Peyer's patch (tissue), 4 donors: ENCODE results near the gene PMVK. TPM values are rescaled to one million over a fixed set of nuclear protein-coding genes. Genes with fewer than 3 reads are reported as not detected.

Source experiments
- DNase-seq, 3 donors: peaks; one replicate each; pipeline ENCODE4 v3.0.0-alpha.2; 2017 to 2019
- H3K27ac ChIP-seq, 4 donors: fragments of 200-600 bp; sonication (generic); one replicate each; pipeline ENCODE4 v1.5.1; 2016 to 2019
- H3K27me3 ChIP-seq, 2 donors: fragments of 200-600 bp; sonication (generic); one replicate each; pipeline ENCODE4 v1.5.1; 2019
- H3K36me3 ChIP-seq, 3 donors: fragments of 200-600 bp; sonication (generic); one replicate each; pipeline ENCODE4 v1.5.1; 2016 to 2019
- H3K4me1 ChIP-seq, 4 donors: fragments of 200-600 bp; sonication (generic); one replicate each; pipeline ENCODE4 v1.5.1; 2016 to 2019
- H3K4me3 ChIP-seq, 4 donors: fragments of 200-600 bp; sonication (generic); 1 replicate in 3 of 4; 2 replicates in 1 of 4; pipeline ENCODE4 v1.5.1; 2016 to 2019; ENCODE audit warnings: mild to moderate bottlenecking in 1 of 4
- H3K9me3 ChIP-seq, 4 donors: fragments of 200-600 bp; sonication (generic); one replicate each; pipeline ENCODE4 v1.5.1; 2016 to 2019; ENCODE audit warnings: mild to moderate bottlenecking in 1 of 4
- POLR2A ChIP-seq, 2 donors: fragments of 450-650 bp; IDR thresholded peaks; one replicate each; pipeline ENCODE4 v1.5.1; 2017; ENCODE audit warnings: antibody characterized with exemption in 2 of 2, mild to moderate bottlenecking in 2 of 2, moderate library complexity in 2 of 2
- total RNA-seq, 4 donors: library from RNA; depleted of rRNA; stranded (reverse); fragments of >200 nt; gene quantifications; one replicate each; pipeline ENCODE4 v1.1.0, GENCODE V29; 2016
- TF ChIP-seq, protein P1 (sequence below), 6 experiments: fragments of 450-650 bp in 4 of 6; fragments of 200-600 bp in 2 of 6; sonication (generic) in 1 of 6; IDR thresholded peaks; one replicate each; pipeline ENCODE4 v1.5.1; 2017 to 2019; ENCODE audit warnings: antibody characterized with exemption in 6 of 6, mild to moderate bottlenecking in 3 of 6, moderate library complexity in 1 of 6

PMVK gene
- total RNA-seq, 4 donors from 2014 or later = 5.0 to 20.1 (median 19.2) TPM

DNA sequence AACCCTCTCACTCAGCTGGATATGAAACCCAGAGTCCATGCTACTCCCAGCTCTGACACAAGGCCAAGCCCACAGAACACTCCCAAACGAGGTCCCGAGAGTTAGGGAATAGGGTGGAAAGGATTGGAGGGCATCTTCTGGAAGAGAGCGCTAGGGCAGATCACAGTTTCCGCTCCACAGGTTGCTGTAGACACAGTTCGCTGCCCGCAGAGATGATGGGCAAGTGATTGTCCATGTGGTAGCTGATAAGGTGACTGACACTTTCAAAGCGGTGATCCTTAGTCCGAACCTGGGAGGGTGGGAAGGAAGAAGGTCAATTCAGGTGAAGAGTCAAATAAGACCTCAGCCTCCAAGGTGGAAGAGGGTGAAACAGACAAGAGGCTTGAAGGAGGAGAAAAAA is 27.1 kb upstream of the PMVK start:
- TF ChIP-seq, protein P1, sequence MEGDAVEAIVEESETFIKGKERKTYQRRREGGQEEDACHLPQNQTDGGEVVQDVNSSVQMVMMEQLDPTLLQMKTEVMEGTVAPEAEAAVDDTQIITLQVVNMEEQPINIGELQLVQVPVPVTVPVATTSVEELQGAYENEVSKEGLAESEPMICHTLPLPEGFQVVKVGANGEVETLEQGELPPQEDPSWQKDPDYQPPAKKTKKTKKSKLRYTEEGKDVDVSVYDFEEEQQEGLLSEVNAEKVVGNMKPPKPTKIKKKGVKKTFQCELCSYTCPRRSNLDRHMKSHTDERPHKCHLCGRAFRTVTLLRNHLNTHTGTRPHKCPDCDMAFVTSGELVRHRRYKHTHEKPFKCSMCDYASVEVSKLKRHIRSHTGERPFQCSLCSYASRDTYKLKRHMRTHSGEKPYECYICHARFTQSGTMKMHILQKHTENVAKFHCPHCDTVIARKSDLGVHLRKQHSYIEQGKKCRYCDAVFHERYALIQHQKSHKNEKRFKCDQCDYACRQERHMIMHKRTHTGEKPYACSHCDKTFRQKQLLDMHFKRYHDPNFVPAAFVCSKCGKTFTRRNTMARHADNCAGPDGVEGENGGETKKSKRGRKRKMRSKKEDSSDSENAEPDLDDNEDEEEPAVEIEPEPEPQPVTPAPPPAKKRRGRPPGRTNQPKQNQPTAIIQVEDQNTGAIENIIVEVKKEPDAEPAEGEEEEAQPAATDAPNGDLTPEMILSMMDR (IDR thresholded peaks at IDR 0.05) = no peak
- TF ChIP-seq POLR2A (IDR thresholded peaks at IDR 0.05) = no peak
- Histone ChIP-seq H3K4me1 (peaks cover 0 to 20% (median 6%) of the 10 kb centered on the region in 4 donors), H3K27me3 (no peaks in the 10 kb centered on the region), H3K27ac (peak overlapping the region in 1 of 4 donors; percentile 98), H3K36me3 (peaks cover 0 to 70% (median 0%) of the 10 kb centered on the region in 3 donors), H3K4me3 (no peak overlapping the region), H3K9me3 (no peaks in the 10 kb centered on the region)
- no peak for DNase-seq

DNA sequence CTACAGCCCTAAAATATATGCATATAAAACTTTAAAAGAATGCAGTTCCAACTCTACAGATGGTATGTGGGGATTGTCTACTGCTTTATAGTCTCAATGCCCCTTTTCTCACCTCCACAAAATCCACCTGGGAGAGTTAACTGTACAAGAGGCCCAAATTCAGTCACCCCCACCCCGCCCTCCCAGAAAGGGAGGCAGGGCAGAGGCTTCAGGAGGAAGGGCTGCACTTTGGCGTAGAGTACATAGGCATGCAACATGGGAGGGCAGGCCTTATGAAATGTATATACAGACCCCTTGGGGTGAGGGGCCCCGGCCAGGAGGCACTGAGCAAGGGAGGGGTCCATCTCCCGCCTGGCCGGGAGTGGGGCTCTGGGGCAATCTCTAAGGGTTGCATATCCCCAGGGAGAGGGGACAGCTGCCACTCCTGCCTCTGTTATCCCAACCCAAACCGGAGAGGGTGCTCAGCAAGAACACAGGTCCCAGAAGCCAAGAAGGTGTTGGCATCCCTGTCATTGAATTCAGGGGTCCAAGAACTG is 26.3 kb upstream of the PMVK start:
- peaks cover 0 to 64% (median 0%) of the 10 kb centered on the region in 3 donors for H3K36me3 ChIP-seq
- H3K4me3 ChIP-seq = peak overlapping the region in 2 of 4 donors; percentile 75 to 90
- peak overlapping the region; percentile 93 to 98 (median 98) for H3K27ac ChIP-seq
- DNase-seq = no peak
- H3K9me3 ChIP-seq = no peaks in the 10 kb centered on the region
- H3K27me3 ChIP-seq = no peaks in the 10 kb centered on the region
- TF ChIP-seq POLR2A (IDR thresholded peaks at IDR 0.05) = no peak
- TF ChIP-seq, protein P1 (IDR thresholded peaks at IDR 0.05) = no peak
- H3K4me1 ChIP-seq = peaks cover 0 to 20% (median 6%) of the 10 kb centered on the region in 4 donors

DNA sequence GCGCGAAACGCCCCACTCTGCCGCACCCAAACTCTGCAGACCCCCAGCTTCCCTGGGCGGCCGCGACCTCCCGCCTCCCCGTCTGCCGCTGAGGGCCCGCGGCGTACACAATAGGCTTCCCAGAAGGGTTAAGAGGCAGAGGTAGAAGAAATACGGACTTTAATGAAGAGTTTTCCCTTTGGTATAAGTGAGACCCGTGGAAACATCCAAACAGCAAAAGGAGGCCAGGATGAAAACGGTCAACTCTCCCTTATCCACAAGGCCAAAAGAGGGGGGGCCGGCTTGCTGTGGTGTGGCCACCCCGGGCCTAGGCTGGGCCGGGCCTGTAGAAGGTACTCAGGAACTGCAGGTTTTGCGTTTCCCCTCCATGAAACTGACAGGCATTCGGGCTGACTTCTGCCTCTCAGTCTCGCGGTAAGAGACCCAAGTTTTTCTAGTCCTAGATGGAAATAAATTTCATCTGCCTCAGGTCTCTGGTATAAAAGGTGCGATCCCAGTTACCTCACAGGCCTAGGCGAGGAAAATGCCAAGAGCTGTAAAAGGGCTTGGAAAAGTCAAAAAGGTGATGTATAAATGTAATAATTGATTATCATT is 25.7 kb upstream of the PMVK start:
- peak in 2 of 3 donors; percentile 67 to 71 for DNase-seq
- TF ChIP-seq POLR2A (IDR thresholded peaks at IDR 0.05) = no peak
- TF ChIP-seq, protein P1 (IDR thresholded peaks at IDR 0.05) = no peak
- peak overlapping the region; percentile 75 to 90 (median 88) for H3K4me3 ChIP-seq
- no peaks in the 10 kb centered on the region for H3K9me3 ChIP-seq
- peaks cover 0 to 58% (median 0%) of the 10 kb centered on the region in 3 donors for H3K36me3 ChIP-seq
- no peaks in the 10 kb centered on the region for H3K27me3 ChIP-seq
- H3K27ac ChIP-seq = peak overlapping the region; percentile 93 to 98 (median 98)
- H3K4me1 ChIP-seq = peaks cover 0 to 23% (median 6%) of the 10 kb centered on the region in 4 donors

DNA sequence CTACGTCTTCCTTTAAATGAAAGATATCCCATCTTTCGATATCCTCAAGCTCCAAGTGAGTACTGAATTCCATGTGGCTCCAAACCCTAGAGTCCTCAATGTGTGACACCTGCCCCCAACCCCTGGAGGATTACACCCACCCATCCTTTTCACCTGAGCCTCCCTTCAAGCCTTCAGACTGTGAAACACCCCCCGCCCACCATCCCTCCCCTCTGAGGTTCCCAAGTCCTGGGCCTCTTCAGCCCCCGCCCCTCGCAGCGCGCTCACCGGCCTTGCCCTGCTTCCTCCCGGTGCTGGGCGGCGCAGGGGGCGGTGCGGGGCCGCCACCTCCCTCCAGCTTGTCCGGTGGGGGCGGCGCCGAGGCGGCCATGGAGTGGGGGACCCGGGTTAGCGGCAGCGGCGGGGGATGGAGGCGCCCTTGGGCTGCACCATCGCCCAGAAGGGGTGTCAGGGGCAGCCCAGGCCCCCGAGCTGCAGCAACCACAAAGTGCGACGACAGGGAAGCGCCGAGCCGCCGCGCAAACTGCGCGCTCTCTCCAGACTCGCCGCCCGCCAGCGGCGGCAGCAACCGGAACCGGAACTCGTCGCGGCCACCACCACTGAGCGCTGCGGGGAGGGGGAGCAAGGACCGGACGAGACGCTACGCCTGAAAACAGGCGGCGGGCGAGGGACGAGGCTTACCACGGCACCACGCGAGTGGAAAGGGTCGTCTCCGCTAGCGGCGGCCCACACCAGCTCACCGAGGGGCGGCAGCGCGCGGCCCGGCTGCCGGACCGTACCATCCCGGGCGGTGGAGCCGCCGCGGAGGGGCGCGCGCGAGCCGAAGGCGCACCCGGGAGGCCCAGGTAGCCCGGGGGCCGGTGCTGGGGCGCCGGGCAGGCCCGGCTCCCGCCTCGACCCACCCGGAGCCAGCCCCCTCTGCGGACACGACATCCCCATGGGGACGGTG is 25.0 kb upstream of the PMVK start, which contains the start of gene PYGO2:
Gene PYGO2, minus strand, starts transcription at position 576 of the 949 bp plus-strand sequence. Its CDS starts 206 bp downstream, at position 370.
- H3K27me3 ChIP-seq = no peaks in the 10 kb centered on the region
- peaks cover 0 to 30% (median 9%) of the 10 kb centered on the region in 4 donors for H3K4me1 ChIP-seq
- TF ChIP-seq, protein P1 (IDR thresholded peaks at IDR 0.05) = peak; percentile 35 to 86 (median 68)
- TF ChIP-seq POLR2A (IDR thresholded peaks at IDR 0.05) = peak; percentile 76 to 86
- peak within 1 kb of the TSS; percentile 75 to 90 (median 88) for H3K4me3 ChIP-seq
- H3K9me3 ChIP-seq = no peaks in the 10 kb centered on the region
- DNase-seq = peak; percentile 76 to 92 (median 89)
- peaks cover 0 to 50% (median 0%) of the 10 kb centered on the region in 3 donors for H3K36me3 ChIP-seq
- peak within 1 kb of the TSS; percentile 93 to 98 (median 98) for H3K27ac ChIP-seq

DNA sequence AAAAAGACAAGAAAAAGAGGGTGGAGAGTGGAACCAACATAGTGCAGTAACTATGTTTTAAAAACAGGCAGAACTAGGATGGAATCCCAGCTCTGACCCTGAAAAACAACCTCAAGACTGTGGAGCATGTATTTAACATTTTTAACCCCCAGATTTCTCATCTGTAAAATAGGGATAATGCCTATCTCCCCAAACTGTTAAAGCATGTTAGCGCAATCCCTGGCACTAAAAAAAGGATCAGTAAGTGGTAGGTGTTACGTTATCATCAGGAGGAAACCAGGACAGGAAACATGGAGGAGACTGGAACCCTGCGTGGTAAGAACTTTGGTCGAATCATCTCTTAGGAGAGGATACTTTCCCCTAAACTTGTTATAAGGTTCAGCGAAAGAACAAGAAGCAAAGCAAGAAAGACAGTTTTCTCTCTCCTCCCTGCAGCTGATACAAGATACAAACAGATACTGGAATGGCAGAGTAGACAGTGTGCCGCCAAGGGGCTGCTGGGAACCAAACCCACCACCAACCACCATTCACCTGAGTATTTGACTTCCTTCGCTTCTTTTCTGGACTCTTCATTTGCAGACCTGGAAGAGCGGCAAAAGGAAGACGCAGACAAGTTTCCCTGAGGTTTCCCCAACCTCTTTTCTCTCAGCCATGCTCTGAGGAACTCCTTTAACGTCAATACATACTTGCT is 24.1 kb upstream of the PMVK start:
- H3K4me3 ChIP-seq = peak overlapping the region; percentile 75 to 90 (median 88)
- H3K9me3 ChIP-seq = no peaks in the 10 kb centered on the region
- no peak for TF ChIP-seq POLR2A (IDR thresholded peaks at IDR 0.05)
- TF ChIP-seq, protein P1 (IDR thresholded peaks at IDR 0.05) = no peak
- peaks cover 0 to 41% (median 0%) of the 10 kb centered on the region in 3 donors for H3K36me3 ChIP-seq
- H3K27me3 ChIP-seq = no peaks in the 10 kb centered on the region
- peak overlapping the region; percentile 93 to 98 (median 98) for H3K27ac ChIP-seq
- no peak for DNase-seq
- H3K4me1 ChIP-seq = peaks cover 0 to 33% (median 12%) of the 10 kb centered on the region in 4 donors
